Stimulated activated CD4-positive, alpha-beta T cell treated with anti-CD3 and anti-CD28 coated beads, Interleukin-4, amount 100 ng/mL, for 1 hour (primary cell): ENCODE data around the gene EVI2A.
"Not testable (repeated sequence)": the region's sequence is repeated elsewhere in the genome, so short reads cannot be mapped to it uniquely, and the experiment has no call there.

Source experiments
- DNase-seq: peaks from one replicate; pipeline ENCODE4 v3.0.0-alpha.2; 2020

EVI2A gene, protein sequence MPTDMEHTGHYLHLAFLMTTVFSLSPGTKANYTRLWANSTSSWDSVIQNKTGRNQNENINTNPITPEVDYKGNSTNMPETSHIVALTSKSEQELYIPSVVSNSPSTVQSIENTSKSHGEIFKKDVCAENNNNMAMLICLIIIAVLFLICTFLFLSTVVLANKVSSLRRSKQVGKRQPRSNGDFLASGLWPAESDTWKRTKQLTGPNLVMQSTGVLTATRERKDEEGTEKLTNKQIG

DNA sequence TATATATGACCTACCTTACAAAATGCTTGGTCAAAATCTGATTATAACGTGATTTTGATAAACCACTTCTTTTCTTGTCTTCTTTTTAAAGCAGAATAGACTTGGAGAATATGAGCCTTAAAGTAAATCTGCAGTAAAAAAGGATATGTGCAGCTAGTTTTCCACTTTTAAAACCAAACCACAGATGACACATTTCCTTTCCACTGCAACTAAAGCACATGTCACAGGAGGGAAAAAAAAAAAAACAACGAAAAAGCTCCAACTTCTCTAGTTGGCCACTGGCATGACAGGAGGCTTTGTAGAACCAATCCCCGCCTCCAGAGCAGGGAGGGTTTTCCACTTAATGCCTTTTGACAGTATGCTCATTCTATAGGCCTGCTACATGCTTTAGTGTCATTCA is at the start of gene EVI2A:
TSS of gene EVI2A (minus strand) at position 142 of the 400 bp plus-strand sequence. CDS start 2,609 bp downstream, outside the sequence.
- DNase-seq = peak; percentile 65

DNA sequence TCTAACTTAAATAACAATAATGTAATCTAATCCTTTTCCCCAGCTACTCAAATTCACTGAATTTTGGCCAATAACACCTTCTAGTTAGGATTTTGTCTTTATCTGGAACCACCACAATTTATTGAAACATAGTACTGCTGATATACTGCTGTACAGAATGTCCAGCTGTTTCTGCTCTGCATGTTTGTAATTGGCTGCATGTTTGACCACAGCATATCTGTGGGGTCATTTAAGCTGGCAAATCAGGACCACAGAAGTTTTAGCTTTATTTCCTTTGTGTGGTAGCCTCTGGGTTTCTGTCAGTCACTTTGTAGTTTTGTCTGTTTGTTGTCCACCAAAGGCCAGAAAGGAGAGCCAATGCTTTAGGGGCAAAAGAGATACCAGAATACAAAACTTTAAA is 47.8 kb upstream of the EVI2A start:
- DNase-seq = no peak

DNA sequence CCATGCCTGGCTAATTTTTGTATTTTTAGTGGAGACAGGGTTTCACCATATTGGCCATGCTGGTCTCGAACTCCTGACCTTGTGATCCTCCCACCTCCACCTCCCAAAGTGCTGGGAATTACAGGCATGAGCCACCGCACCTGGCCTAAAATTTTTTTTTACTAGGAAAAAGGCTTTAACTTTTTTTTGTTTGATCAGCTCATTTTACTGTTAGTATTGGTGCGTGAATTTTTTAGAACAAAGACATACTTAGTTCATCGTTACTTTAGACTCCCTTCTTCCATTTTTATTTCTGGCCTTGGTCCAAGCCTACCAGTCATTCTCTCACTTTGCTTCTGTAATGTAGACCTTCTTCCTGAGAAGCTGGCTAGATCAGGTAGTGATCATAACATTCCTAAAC is 44.7 kb upstream of the EVI2A start:
- no peak for DNase-seq

DNA sequence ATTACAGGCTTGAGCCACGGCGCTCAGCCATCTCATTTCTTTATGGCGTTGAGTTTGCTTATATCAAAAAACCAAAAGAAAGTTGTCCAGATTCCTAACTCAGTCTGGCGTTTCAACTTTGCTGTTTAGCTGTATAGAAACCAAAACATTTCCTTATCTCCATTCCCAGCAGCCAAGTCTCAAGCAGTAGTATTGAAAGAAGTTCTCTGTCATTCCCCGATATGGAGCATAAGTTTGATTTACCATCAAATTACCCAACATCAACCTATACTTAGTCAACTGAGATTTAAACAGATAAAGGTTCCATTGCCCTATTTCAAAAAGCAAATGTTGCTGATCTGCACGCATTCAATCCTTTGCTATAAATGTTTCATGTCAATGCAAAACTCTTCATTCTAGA is 42.6 kb upstream of the EVI2A start:
- DNase-seq = no peak

DNA sequence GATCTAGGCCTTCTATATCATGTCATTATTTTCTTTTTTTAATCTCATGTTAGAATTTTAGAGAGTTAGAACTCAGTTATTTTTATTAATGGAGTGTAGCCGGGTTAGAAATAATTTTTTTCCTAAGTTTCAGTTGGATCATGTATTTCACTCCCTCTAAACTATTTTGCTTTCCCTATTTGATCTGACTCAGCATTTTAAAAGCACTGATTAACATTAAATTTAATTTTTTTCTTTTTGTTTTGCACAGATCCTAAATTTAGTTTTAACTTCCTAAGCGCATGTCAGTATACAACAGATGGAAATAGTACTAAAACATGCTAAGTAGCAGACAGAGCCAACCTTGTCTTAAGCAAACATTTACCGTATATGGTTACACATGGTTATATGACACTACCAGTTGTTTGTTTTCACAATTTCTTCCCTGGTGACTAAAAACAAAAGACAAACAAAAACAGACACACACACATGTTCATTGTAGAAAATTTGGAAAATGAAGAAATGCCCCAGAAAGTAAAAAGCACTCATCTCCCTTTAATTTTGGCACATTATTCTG is 36.5 kb upstream of the EVI2A start:
- DNase-seq = no peak

DNA sequence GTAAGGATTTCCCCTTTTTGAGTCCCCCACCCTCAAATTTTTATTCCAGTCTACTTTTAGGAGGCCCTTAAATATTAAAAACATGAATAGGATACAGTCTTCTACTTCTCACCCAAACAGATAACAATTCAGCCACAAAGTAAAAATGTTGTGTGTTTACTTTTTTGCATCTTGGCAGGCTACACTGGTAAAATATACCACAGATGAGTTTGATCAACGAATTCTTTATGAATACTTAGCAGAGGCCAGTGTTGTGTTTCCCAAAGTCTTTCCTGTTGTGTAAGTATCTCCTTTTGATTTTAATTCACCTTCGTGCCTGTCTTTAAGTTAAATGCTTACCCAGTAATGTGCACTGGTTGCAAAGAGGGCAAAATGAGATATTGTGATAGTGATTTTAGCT is 35.7 kb upstream of the EVI2A start:
- no peak for DNase-seq

DNA sequence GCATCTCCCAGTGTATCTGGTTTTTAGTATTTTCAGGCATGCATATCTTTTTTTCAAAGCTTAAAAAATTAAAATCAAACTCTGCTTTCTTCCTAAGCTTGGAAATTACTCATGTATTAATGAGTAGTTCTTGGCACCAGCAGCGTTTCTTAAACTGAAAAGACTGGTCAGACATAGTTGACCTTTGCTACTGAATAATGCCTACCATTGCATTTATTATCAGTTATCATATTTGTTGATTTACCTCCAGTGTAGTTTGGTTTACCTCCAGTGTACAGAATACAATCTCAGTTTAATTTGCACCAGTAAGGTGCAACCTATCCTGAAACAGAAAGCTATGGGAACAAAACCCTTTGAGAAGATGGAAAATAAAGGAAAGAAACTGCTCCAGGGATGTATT is 34.5 kb upstream of the EVI2A start:
- no peak for DNase-seq

DNA sequence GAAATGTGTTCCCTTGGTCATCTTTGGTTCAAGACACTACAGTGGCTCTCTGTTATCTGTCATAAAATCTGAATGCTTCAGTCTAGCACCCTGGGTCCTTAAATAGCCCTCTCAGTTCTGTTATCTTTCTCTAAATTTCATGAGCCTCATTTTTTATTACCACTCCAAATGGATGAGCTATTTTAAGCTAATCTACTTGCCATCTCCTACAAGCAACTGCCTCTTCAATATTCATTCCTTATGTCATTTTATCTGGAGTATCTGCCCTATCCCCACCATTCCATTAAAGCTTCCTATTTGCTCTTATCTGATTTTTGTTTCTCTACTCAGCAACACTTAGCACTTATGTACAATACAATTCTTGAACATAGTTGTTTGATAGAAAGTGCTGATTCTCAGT is 28.0 kb upstream of the EVI2A start:
- DNase-seq = no peak

DNA sequence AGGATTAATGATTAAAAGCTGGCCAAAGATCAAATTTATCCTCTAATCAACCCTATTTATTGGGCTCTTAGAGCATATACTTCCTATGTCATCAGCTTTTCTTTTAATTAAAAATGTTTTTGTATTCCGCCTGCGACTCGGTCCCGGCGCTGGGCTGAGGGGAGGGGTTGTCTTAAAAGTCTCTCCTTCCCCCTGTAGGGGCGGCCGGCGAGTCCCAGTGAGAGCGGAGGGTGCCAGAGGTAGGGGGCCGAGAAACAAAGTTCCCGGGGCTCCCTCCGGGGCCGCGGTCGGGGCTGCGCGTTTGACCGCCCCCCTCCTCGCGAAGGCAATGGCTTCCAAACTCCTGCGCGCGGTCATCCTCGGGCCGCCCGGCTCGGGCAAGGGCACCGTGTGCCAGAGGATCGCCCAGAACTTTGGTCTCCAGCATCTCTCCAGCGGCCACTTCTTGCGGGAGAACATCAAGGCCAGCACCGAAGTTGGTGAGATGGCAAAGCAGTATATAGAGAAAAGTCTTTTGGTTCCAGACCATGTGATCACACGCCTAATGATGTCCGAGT is 23.8 kb upstream of the EVI2A start:
- DNase-seq = not testable (repeated sequence)

DNA sequence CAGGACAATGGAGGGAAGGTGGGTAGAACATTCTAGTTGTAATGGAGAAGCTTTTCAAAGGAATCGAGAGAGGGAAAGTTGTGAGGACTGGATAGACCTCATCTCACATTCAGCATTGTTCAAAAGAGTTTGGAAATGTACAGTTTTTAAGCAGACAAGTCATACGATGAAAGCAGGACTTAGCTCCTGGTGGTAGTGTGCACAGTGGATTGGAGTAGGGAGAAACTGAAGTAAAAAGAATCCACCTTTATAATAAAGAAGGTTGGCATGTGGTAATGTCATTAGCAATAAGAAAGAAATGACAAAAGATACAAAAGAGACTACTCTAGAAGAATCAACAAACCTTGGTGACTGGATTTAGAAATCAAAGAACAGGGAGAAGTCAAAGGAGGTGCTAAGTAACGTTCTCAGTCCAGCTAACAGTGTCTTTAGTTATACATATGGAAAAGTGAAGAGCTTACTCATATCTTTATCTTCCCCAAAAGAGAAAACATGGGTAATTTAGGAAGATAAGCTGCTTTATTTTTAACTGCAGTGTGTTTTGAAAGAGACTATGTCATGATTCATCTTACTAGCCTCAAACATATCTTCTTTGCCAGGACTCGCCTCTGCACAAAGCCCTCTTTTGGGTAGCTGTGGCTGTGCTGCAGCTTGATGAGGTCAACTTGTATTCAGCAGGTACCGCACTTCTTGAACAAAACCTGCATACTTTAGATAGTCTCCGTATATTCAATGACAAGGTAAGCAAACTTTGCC is 18.7 kb upstream of the EVI2A start:
- DNase-seq = no peak

DNA sequence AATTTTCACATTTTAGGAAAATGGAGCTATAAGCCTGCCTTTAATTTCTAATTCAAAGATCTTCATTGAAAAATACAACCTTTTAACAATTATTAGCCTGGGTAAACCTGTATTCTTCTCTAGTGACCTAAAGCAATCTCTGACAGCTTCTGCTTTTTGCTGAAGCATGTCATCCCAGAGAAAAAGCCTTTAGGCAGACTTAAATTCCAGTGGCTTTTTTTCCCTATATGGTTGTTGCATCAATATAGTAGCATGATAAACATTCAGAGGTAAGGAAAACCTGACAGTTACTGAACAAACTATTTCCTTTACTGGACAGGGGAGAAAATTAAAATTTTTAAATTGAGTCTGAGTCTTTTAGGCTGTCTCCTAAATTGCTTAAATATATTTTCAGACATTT is 7.8 kb upstream of the EVI2A start:
- no peak for DNase-seq

DNA sequence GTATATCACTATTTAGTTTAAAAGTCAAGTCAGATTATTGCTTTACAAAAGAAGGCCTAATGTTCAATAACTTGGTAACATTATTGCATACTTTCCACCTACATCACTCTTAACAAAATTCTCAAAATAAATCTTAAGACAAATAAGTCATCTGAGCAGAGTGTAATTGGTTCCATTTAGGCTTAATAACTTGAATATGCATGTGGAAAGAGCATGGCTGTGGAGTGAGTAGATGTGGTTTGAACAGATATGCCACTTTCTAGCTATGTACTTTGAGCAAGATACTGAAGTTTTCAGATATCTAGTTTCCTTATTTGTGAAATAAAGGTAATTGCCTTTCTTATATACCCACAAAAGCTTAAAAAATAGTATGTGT is 6.7 kb upstream of the EVI2A start:
- no peak for DNase-seq

DNA sequence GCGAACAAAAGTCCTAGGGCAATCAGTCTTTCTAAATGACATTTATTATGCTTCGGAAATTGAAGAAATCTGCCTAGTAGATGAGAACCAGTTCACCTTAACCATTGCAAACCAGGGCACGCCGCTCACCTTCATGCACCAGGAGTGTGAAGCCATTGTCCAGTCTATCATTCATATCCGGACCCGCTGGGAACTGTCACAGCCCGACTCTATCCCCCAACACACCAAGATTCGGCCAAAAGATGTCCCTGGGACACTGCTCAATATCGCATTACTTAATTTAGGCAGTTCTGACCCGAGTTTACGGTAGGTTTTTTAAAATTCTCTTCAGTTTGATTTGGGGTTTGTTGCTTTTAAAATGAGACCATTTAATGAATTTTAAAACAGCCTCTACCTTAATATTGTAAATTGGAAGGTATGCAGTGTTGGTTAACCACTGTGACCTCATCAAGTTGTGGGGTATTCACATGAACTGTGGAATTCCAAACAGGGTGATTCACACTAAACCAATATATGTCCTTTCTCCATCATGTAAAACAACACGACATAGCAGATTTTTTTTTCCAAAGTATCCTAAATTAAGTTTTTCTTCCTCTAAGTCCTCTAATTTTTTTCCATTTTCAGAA is 6.2 kb upstream of the EVI2A start:
- DNase-seq = no peak

DNA sequence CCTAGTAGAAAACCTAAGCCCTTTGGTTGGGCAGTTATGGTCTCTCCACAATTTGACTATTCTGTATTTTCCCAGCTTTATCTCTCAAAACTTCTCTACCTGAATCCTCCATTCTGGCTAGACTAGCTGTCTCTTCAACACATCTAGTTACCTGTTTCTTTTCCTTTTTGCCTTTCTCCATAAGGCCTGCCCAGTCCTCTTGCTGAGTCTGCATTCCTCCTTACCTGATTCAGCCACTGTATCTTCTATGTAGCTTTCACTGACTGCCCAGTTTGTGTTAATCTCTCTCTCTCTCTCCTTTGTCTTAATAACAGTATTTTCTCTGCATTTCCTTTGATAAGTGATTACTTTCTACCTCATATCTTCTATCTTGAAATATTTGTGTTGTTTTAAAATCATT is 2.1 kb upstream of the EVI2A start:
- no peak for DNase-seq

DNA sequence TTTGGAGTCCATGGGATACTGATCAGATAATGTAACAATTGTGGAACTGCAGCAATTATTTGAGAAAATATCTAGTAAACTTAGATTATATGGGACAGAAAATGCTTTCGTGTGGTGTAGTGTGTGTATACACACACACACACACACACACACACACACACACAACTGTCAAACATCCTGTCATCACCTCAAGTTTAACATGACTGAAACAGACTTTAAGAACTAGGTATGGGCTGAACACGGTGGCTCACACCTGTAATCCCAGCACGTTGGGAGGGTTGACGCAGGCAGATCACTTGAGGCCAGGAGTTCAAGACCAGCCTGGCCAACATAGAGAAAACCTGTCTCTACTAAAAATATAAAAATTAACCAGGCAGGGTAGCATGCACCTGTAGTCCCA is 544 bp upstream of the EVI2A start:
- DNase-seq = no peak

DNA sequence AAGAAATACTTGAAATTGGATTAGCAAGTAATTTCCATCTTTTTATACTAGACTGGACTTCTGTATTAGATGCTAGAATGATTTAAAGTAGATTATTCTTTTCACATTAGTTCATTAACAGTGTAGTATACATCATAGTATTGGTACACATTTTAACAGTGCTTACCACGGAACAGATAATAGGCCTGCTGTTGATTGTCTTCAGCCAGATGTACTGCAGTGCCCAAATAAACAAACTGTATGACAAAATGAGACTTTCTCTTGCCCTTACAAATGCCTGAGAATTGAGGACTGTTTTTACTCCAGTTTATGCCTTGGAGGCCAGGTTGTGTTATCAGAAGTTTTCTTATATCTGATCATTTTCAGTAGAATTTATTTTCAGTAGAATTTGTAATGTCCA is 631 bp downstream of the EVI2A start:
- DNase-seq = no peak

DNA sequence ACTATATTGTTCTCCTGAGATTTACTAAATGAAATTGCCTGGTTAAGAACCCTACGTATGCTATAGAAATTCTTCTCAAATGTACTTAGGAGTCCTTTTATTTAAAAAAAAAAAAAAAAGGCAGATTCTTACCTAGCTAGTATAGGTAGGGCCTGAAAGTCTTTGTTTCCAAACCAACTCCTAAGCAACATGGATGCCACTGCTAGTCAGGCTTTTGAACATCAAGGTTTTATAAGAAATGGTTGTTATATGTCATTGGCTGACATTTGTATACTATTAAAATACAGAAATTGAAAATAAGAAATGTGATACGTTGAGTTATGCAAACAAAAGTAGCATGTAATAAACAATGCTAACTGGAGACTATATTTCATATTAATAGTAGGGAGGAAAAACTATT is 1.2 kb downstream of the EVI2A start:
- no peak for DNase-seq

DNA sequence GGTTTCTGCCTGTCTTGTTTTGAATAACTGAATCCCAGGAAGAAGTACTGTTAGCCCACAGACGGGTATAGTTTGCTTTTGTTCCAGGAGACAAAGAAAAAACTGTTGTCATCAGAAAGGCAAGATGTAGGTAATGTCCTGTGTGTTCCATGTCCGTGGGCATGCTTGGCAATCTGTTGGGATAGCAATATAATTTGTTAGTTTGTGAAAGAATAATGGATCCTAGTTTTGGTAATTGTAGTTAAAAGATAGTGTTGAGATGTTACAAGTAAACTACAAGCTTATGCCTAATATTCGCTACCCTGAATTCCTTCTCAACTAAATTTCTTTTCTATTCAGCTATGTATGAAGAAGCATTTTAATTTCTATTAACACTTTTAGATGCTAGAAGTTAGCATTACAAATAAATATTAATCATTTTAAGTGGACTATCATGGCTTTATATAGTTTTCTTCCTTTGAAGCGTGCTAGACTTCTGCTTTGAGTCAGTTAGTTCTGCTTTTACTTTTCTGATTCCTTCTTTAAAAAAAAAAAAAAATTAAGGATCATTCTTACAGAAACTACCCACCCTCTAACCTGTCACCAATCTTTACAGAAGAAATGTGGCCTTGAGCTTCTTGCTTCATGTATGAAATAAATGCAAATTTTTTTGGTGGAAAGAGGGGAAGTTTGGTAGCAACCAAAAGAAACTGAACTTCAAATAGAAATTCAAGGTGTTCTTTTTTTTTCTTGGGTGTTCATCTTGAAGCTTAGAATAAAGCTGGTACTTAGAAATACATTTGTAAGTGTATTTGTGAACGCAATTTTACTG is 2.4 kb downstream of the EVI2A start:
- DNase-seq = no peak

DNA sequence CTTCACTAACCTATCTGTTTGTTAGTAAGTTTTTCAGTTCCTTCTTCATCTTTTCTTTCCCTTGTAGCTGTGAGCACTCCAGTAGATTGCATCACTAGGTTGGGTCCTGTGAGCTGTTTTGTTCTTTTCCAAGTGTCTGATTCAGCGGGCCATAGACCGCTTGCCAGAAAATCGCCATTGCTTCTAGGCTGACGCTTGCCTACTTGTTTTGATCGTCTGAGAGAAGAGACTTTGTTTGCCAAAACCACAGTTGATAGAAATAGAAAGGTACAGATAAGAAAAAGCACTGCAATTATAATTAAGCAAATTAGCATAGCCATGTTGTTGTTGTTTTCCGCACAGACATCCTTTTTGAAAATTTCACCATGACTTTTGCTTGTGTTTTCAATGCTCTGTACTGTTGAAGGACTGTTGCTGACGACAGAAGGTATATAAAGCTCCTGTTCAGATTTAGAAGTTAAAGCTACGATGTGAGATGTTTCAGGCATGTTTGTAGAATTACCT is 3.1 kb downstream of the EVI2A start:
- DNase-seq = peak; percentile 36

DNA sequence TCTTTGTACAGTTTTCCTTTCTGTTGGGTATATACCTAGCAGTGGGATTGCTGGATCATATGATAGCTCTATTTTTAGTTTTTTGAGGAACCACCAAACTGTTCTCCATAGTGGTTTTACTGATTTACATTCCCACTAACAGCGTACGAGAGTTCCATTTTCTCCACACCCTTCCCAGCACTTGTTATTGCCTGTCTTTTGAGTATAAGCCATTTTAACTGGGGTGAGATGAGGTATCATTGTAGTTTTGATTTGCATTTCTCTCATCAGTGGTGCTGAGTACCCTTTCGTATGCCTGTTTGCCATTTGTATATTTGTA is 6.7 kb downstream of the EVI2A start:
- no peak for DNase-seq

DNA sequence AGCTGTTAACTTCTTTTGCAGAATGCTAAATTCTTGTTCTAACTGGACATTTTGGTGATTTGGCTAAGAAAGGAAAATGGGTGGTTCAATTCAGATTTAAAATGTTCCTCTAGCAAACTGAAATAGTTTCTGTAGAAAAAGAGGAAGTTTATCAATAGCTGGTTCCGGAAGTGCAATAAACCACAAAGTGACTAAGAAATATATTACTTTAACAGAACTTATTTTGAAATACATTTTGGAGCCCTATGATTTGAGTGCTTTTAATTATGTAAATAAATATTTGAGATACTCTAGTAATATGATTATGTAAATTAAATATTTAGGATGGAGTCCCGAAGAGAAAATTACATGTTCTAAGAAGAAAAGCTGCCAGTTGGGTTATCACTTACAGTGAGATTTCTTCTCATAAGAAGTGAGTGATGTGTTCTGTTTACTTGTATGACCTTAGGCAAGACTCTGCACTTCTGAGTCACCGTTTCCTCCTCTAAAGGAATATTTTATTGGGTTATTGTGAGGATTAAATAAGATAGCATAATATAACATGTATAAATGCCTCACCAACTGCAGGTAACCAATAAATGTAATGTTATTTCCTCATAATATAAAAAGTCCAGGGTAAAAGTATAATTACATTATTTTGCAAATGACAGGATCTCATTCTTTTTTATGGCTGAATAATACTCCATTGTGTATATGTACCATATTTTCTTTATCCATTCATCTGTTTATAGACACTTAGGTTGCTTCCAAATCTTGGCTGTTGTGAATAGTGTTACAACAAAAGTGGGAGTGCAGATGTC is 7.2 kb downstream of the EVI2A start, which contains the start of gene EVI2B:
TSS of gene EVI2B (minus strand) at position 73 of the 800 bp plus-strand sequence. CDS start 8,445 bp downstream, outside the sequence.
- no peak for DNase-seq

DNA sequence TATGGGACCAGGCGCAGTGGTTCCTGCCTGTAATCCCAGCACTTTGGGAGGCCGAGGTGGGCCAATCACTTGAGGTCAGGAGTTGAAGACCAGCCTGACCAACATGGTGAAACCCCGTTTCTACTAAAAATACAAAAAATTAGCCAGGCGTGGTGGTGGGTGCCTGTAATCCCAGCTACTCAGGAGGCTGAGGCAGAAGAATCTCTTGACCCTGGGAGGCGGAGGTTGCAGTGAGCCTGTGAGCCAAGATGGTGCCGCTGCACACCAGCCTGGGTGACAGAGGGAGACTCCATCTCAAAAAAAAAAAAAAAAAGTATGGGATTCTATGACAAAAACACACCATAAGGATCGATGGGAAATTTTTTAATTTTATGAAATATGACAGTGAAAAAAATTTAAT is 9.2 kb downstream of the EVI2A start:
- DNase-seq = peak; percentile 32
